K562 treated with DMSO at 1 percent for 48 hours (cell line): ENCODE data around the gene GPR55. TPM values are rescaled to one million over a fixed set of nuclear protein-coding genes. Genes with fewer than 3 reads are reported as not detected.

ENCODE experiments used
- total RNA-seq: library from RNA; unstranded; fragments of 300-600 nt; gene quantifications from 2 replicates; pipeline ENCODE4 v1.2.3, GENCODE V29; 2022; ENCODE audit warnings: low replicate concordance; ENCODE audit errors: extremely low read depth

The GPR55 gene
- not detected in 2 replicates for total RNA-seq

DNA sequence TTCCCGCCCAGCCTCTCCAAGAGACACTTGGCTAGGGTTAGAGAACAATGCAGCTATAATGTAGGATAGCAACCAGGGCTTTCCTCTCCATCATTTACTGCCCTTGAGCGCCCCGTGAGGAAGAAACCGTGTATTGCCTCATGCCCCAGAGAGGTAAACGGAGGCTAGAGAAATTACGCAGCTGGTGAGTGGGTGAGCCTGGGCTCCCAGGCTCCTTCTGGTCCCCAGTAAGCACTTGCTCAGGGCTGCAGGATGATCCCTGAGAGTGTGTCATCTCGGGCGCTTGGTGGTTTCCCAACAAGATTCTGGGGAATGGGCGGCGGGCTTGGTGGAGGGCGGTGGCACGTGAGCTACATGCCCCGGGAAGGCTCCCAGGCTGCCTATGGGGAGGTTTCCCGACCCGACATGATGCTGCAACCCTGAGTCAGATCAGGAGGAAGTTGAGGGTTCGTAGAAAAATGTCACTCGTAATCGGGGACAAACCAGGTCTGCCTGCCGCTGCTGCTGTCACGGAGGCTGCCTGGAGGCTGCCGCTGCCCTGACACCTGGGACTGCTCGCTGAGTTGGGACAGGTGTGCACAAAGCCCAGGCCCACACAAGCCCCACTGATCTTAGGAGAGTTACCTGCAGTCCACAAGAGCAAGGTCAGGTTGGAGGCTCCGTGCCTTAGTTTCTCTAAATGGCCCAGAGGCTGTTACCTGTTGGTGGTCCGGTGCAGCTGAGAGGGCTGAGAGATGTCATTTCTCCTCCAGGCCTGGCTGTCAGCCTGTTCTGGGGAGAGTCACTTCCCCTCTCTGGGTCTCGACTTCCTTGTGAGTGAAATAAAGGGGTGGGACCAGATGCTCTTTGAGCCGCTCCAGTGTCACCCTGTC, at the start of gene GPR55:
TSS of gene GPR55 (minus strand) at position 773 of the 872 bp plus-strand sequence. CDS start 14,280 bp downstream, outside the sequence.

GRCh38 chr2:230864605-230865306, 60.3 kb downstream of the GPR55 start, which contains the start of gene ITM2C:
ITM2C (plus strand) TSS chr2:230864942; CDS start chr2:230865026, 84 bp downstream.

Other genes starting within 250 kb of the GPR55 start
- not detected in 2 replicates for gene CAB39, start 212.4 kb downstream of the GPR55 start, total RNA-seq
- not detected in 2 replicates for gene ITM2C, start 60.3 kb downstream of the GPR55 start, total RNA-seq
- gene SPATA3, start 70.9 kb upstream of the GPR55 start, total RNA-seq: not detected in 2 replicates
- not detected in 2 replicates for gene C2orf72, start 112.3 kb upstream of the GPR55 start, total RNA-seq
- gene PSMD1, start 131.6 kb upstream of the GPR55 start, total RNA-seq: not detected in 2 replicates
- gene HTR2B, start 199.8 kb upstream of the GPR55 start, total RNA-seq: not detected in 2 replicates